DND-41 (cell line): ENCODE data around the gene PDZD8.

Source experiments
- ATAC-seq: fragments of 200-7000 bp; cut with Tn5 transposase; 3 replicates; pipeline ENCODE4 v1.9.1; 2021; ENCODE audit warnings: low read depth; ENCODE audit not compliant: insufficient read depth
- DNase-seq: peaks from one replicate; pipeline ENCODE4 v3.0.0-alpha.2; 2020
- H2AFZ ChIP-seq: 2 replicates; pipeline ENCODE4 v1.6.0; 2012; ENCODE audit warnings: low read depth, low read length
- H3K27ac ChIP-seq: 2 replicates; pipeline ENCODE4 v1.5.1; 2012; ENCODE audit warnings: low read length, inconsistent platforms
- H3K27me3 ChIP-seq: fragments of 200-600 bp; sonication (generic); 2 replicates; pipeline ENCODE4 v1.6.0; 2012; ENCODE audit warnings: low read length, mild to moderate bottlenecking, inconsistent platforms; ENCODE audit not compliant: insufficient read depth, poor library complexity
- H3K36me3 ChIP-seq: 2 replicates; pipeline ENCODE4 v1.5.1; 2012; ENCODE audit warnings: low read length, inconsistent platforms; ENCODE audit not compliant: insufficient read depth
- H3K4me1 ChIP-seq: 2 replicates; pipeline ENCODE4 v1.5.1; 2012; ENCODE audit warnings: mild to moderate bottlenecking, low read length; ENCODE audit not compliant: insufficient read depth
- H3K4me2 ChIP-seq: 2 replicates; pipeline ENCODE4 v1.6.0; 2012; ENCODE audit warnings: mild to moderate bottlenecking, moderate library complexity, low read length, inconsistent platforms; ENCODE audit not compliant: insufficient read depth
- H3K4me3 ChIP-seq, 2 experiments: fragments of 200-600 bp in 1 of 2; shearing (Covaris generic) in 1 of 2; 2 replicates each; pipeline ENCODE4 v1.5.1; 2012 to 2016; ENCODE audit warnings: inconsistent platforms in 2 of 2, low read length in 2 of 2, mild to moderate bottlenecking in 2 of 2, low read depth in 1 of 2, moderate library complexity in 1 of 2
- H3K79me2 ChIP-seq: 2 replicates; pipeline ENCODE4 v1.6.0; 2012; ENCODE audit warnings: low read length, inconsistent platforms; ENCODE audit not compliant: insufficient read depth
- H3K9ac ChIP-seq: 2 replicates; pipeline ENCODE4 v1.6.0; 2012; ENCODE audit warnings: low read depth, mild to moderate bottlenecking, inconsistent platforms, low read length, moderate library complexity
- H3K9me3 ChIP-seq: 2 replicates; pipeline ENCODE4 v1.5.1; 2012; ENCODE audit warnings: low read length, moderate library complexity, mild to moderate bottlenecking, inconsistent platforms; ENCODE audit not compliant: insufficient read depth, severe bottlenecking
- H4K20me1 ChIP-seq: 2 replicates; pipeline ENCODE4 v1.6.0; 2012; ENCODE audit warnings: low read length; ENCODE audit not compliant: insufficient read depth
- EZH2 ChIP-seq: IDR thresholded peaks from 3 replicates; pipeline ENCODE4 v1.6.1; 2012; ENCODE audit warnings: borderline replicate concordance, low read depth, mild to moderate bottlenecking, moderate library complexity, low read length, inconsistent platforms; ENCODE audit not compliant: severe bottlenecking
- TF ChIP-seq, protein P1 (sequence below): IDR thresholded peaks from 2 replicates; pipeline ENCODE4 v1.5.1; 2012; ENCODE audit warnings: borderline replicate concordance, low read length, moderate library complexity, mild to moderate bottlenecking; ENCODE audit not compliant: poor library complexity, severe bottlenecking; ENCODE audit errors: extremely low read depth

The PDZD8 gene

DNA sequence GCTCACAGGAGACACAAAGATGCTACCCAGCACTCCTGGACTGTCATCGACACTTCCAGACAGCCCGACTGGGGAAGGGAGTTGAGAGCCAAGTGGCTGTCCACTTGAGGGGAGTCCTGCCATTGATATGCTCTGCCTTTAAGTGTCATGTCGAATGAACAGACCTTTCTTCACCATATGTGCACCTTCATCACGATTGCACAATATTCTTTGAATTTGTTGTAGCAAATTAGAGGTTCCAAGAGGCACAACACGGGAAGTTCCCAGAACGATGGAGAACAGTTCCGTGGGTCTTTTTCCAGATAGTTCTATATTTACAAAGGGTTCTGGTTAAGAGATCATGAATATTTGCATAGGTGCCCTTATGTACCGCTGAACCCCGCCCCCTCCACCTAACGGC is 118.3 kb downstream of the PDZD8 start:
- no peaks in the 10 kb centered on the region for H3K36me3 ChIP-seq
- H3K9ac ChIP-seq, result no peak overlapping the region
- H3K27ac ChIP-seq, result no peak overlapping the region
- no peak overlapping the region for H3K4me2 ChIP-seq
- no peak for ATAC-seq
- no peak overlapping the region for H2AFZ ChIP-seq
- no peak overlapping the region for H3K4me3 ChIP-seq
- no peaks in the 10 kb centered on the region for H3K27me3 ChIP-seq
- no peak for TF ChIP-seq EZH2
- TF ChIP-seq, protein P1, sequence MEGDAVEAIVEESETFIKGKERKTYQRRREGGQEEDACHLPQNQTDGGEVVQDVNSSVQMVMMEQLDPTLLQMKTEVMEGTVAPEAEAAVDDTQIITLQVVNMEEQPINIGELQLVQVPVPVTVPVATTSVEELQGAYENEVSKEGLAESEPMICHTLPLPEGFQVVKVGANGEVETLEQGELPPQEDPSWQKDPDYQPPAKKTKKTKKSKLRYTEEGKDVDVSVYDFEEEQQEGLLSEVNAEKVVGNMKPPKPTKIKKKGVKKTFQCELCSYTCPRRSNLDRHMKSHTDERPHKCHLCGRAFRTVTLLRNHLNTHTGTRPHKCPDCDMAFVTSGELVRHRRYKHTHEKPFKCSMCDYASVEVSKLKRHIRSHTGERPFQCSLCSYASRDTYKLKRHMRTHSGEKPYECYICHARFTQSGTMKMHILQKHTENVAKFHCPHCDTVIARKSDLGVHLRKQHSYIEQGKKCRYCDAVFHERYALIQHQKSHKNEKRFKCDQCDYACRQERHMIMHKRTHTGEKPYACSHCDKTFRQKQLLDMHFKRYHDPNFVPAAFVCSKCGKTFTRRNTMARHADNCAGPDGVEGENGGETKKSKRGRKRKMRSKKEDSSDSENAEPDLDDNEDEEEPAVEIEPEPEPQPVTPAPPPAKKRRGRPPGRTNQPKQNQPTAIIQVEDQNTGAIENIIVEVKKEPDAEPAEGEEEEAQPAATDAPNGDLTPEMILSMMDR, result no peak
- no peaks in the 10 kb centered on the region for H4K20me1 ChIP-seq
- DNase-seq, result no peak
- H3K4me1 ChIP-seq, result no peaks in the 10 kb centered on the region
- H3K79me2 ChIP-seq, result no peaks in the 10 kb centered on the region
- H3K9me3 ChIP-seq, result no peaks in the 10 kb centered on the region

DNA sequence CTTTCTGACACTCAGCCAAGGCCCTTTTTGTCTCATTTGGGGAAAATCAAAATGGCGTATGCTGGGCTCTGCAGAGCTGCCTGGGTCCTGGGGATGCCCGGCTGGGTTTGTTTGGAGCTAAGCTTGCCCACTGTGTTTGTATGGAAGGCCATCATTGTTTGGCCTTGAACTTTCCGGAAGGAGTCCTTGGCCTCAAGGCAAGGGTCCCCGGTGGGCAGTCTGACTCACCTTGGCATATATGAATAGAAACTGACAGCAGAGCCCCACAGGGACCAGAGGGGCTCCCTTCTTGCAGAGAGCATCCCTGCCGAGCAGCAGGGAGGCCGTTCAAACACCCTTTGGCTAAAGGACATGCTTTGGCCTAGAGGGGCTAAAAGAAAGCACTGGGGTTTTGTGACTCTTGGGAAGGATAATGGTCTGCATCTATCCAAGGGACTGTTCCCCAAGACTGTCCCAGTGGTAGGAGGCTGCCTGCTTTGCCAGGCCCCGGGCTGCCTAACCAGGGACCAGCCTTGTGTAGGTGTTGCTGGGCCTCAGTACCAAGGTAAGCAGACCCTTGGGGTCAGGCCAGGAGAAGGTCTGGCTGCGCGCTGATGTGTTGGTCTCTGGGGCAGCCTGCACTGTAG is 119.3 kb downstream of the PDZD8 start:
- no peak overlapping the region for H2AFZ ChIP-seq

DNA sequence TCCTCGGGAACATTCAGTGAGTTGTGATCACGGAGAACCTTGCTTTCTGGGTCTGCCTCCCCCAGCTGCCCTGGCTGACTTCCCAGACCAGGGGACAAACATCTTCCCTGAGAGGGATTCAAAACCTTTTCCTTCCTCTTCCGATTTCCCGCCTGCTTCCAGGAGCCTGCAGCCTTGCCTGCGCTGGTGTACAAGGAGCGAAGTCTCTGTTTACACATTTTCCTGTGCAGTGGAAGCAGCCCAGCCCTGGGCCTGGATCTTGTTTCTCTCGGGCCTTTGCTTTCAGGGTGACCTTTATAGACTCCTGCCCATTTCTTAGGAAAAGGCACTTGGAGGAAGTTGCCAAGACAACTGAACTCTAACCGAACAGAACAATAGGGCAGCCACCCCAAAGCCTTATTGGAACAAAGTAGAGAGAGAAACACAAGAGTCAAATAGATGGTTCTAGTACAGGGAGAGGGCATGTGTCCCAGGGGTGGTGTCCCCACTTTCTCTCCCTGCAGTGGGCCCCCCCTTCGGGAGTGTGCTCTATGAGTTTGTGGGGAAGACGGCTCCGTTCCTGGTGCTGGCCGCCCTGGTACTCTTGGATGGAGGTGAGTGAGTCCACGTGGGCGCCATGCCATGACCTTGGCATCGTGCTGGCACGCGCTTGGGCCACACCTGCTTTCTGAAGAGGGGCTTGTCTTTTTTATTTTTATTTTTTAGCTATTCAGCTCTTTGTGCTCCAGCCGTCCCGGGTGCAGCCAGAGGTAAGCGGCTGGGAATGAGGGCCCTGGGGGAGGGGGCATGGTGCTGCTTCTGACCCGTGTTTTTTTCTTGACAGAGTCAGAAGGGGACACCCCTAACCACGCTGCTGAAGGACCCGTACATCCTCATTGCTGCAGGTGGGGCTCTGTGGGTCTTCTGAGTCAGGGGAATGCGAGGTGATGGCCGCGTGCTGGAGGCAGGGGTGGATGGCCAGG is 120.2 kb downstream of the PDZD8 start:
- H3K9ac ChIP-seq, result no peak overlapping the region
- no peak overlapping the region for H2AFZ ChIP-seq
- DNase-seq, result no peak
- no peak for ATAC-seq
- H3K27me3 ChIP-seq, result peaks cover 1% of the 10 kb centered on the region
- H3K9me3 ChIP-seq, result no peaks in the 10 kb centered on the region
- no peak overlapping the region for H3K27ac ChIP-seq
- H3K79me2 ChIP-seq, result no peaks in the 10 kb centered on the region
- no peaks in the 10 kb centered on the region for H4K20me1 ChIP-seq
- no peaks in the 10 kb centered on the region for H3K36me3 ChIP-seq
- H3K4me1 ChIP-seq, result no peaks in the 10 kb centered on the region
- TF ChIP-seq EZH2, result no peak
- TF ChIP-seq, protein P1, result no peak
- H3K4me3 ChIP-seq, result no peak overlapping the region
- no peak overlapping the region for H3K4me2 ChIP-seq

More for the DNA sequence above, 119.3 kb downstream of the PDZD8 start:
- Histone ChIP-seq H3K4me2 (no peak overlapping the region), H3K36me3 (no peaks in the 10 kb centered on the region), H4K20me1 (no peaks in the 10 kb centered on the region), H3K4me1 (no peaks in the 10 kb centered on the region), H3K9ac (no peak overlapping the region), H3K9me3 (no peaks in the 10 kb centered on the region), H3K4me3 (no peak overlapping the region), H3K27me3 (no peaks in the 10 kb centered on the region), H3K79me2 (no peaks in the 10 kb centered on the region), H3K27ac (no peak overlapping the region)
- TF ChIP-seq EZH2, result no peak
- TF ChIP-seq, protein P1, result no peak
- DNase-seq (no peak), ATAC-seq (no peak)
